HG02678 (cell line): ENCODE results near the gene ZNF564.
"Not testable (repeated sequence)": the region's sequence is repeated elsewhere in the genome, so short reads cannot be mapped to it uniquely, and the experiment has no call there.

Source experiments
- ATAC-seq: cut with Tn5 transposase; IDR thresholded peaks from one replicate; pipeline ENCODE4 v1.9.1; 2021; ENCODE audit warnings: mild to moderate bottlenecking, moderate library complexity; ENCODE audit not compliant: unreplicated experiment

Gene ZNF564

DNA sequence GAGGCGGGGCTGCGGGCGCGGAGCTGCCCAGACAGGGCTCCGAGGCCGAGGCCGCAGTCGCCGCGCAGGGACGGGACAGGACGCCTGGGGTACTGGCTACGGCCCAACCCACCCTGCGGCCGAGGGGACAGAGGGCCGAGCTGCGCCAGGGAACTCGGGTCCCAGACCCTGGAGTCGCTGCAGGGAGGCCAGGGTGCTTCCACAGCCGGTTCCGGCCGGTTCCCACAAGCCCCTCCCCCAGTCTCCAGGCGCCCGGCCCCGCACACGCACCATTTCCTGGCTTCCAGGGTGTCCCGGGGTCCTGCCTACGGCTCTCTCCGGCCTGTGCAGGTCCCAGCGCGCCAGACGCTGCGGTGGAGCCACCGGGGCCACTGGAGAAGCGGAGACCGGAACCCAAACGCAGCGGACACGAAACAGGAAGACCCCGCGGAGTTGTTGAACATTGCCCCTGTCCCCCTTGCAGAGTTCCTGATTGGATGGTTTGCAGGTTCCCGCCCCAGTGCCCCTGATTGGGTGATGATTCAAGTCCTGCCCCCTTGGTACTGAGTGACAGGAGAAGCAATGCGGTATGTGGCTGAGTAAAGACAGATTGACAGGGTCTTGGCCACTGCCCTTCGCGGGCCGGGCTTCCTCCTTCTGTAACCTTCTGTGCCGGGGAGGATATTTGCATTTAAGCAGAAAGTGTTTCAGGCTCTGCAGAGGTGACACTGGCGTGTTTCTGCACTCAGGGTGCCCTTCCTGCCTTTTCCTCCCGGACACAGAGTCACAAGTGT, at the start of gene ZNF564:
Gene ZNF564, minus strand, starts transcription at position 423 of the 773 bp plus-strand sequence. Its CDS starts 150 bp downstream, at position 273.
- peak; percentile 97 for ATAC-seq

DNA sequence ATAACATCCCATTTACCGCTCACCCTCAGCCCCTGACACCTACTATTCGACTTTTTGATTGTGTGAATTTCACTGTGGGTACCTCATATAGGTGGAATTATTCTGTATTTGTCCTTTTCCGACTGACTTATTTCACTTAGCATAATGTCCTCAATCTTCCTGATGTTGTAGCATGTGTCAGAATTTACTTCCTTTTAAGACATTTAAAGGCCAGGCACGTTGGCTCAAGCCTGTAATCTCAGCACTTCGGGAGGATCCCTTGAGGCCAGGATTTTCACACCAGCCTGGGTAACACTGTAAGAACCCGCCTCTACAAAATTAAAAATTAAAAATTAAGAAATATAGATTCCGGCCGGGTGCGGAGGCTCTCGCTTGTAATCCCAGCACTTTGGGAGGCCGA, 46.3 kb upstream of the ZNF564 start:
- ATAC-seq: no peak

GRCh38 chr19:12596927-12597548, 45.8 kb upstream of the ZNF564 start:
- no peak for ATAC-seq

GRCh38 chr19:12596485-12596884, 45.2 kb upstream of the ZNF564 start:
- no peak for ATAC-seq

DNA sequence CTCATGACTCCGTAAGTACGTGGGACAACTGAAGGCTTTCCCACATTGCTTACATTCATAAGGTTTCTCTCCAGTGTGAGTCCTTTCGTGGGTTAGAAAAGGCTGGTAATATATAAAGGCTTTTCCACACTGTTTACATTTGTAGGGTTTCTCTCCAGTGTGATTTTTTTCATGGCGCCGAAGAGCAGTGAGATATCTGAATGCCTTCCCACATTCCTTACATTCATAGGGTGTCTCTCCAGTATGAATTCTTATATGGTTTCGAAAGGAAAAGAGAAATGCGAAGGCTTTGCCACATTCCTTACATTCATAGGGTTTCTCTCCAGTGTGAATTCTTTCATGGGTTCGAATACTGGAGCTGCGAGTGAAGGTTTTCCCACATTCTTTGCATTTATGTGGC, 29.8 kb upstream of the ZNF564 start:
- no peak for ATAC-seq

- no peak for ATAC-seq
Observed at GRCh38 chr19:12580180-12580694, 29.0 kb upstream of the ZNF564 start.

- no peak for ATAC-seq
Observed at GRCh38 chr19:12578641-12579040, 27.4 kb upstream of the ZNF564 start.

DNA sequence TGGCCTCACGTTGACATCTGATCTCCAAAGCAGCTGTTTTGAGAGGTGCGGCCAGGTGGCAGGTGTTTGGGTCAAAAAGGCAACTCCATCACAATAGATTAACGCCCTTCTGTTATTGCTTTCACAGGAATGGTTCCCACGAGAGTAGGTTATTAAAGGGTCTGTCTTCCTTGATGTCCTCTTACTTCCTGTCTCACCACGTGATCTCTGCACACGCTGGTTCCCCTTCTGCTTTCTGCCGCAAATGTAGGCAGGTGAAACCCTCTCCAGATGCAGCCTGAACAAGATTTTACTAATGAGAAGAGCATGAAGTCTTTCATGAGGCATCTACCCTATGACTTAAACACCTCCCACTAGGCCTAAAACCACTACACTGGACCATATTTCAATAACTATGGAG, 22.8 kb upstream of the ZNF564 start:
- ATAC-seq: no peak

- no peak for ATAC-seq
Observed at GRCh38 chr19:12567951-12568350, 16.7 kb upstream of the ZNF564 start.

GRCh38 chr19:12566380-12566779, 15.1 kb upstream of the ZNF564 start:
- ATAC-seq: not testable (repeated sequence)

DNA sequence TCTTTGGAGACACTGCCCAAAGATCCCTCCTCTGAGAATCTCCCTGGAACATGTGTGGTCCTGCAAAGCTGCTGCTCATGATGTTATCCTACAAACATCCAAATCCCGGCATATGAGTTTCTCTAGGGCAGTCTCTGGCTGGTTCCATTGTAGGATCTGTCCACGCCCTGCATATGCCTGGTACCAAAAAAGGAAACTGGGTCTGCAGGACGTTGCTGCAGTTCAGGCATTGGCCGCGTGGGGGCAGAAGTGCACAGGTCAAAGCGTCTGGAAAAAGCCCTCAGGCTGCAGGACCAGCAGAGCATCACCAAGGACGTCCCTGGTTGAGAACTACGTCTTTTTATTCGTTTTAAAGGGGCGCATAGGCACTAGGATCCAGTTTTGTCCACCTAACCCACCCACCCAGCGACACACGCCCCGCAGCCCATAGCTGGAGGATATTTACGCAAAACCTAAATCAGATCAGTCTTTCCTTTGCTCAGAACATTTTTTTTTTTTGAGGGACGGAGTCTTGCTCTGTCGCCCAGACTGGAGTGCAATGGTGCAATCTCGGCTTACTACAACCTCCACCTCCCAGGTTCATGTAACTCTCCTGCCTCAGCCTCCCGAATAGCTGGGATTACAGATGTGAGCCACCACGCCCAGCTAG, 12.9 kb upstream of the ZNF564 start:
- no peak for ATAC-seq

DNA sequence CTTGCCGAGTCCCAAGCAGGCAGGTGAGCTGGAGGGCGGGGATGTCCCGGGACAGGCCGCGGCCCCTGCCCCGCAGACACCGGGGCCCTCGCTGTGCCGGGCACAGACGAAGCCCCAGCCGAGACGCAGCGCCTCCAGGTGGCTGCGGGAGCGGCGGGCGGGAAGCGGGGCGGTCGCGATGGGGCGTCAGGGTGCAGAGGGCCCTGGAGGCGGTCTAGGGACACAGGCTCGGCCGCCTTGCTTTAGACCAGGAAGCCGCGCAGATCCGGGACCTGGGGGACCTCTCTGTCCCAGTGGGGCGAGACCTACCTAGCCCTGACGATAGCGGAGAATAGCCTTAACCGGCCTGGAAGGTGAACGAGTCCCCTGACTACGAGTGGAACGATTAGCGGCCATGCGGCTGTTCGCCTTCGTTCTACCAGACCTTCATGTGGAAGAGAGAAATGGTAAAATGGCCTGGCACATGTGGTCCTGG, 4.2 kb upstream of the ZNF564 start:
- ATAC-seq: no peak

DNA sequence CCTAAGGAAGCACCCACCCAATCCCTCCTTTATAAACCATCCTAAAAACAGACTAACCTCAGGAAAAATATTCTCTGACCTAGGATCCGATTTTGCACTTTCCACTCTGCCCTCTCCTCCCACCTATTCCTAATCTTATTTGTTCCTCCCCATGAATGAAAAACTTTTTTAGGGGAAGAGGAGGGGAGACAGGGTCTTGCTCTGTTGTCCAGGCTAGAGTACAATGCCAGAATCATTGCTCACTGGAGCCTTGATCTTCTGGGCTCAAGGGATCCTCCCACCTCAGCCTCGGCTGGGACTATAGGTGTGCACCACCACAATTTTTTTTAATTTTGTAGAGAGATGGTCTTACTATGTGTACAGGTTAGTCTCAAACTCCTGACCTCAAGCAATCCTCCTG, 4.4 kb downstream of the ZNF564 start:
- no peak for ATAC-seq

GRCh38 chr19:12546068-12546467, 5.2 kb downstream of the ZNF564 start:
- ATAC-seq: no peak

DNA sequence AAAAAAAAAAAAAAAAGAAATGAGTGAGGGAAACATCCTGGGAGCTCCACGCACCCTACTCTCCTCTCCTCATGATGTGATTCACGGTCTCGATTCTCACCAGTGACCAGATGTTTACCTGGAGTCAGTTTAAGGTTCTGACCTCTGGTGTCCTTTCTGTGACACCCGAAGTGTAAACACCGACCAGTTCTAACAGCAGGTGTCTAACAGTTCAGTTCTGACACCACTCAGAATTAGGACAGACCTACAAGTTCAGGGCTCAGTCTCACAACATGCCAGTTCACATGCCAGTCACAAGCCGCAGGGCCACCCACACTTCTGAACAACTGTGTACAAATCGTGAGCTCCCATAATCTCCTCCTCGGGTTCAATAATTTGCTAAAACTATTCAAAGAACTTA, 6.0 kb downstream of the ZNF564 start:
- ATAC-seq: no peak

DNA sequence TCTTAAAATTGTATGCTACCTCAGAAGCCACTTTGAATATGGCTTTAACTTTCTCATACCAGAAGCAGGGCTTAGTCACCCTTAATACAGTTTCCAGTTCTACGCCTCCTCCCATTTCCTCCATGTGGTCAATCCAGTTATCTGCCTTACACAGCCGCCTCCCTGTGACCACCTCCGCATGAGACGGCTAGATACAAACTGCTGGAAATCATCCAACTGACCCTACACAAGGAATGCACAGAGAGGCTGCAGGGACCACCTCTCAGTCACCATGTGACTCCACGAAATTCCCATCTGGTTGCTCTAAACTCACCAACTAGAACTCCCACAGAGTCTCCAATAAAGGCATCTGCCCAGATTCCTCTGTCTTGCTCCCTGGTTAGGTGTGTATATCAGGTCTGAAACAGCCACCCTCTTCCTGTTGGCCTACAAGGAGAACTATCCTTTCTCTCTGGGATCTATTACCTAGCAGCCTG, 6.8 kb downstream of the ZNF564 start:
- no peak for ATAC-seq

DNA sequence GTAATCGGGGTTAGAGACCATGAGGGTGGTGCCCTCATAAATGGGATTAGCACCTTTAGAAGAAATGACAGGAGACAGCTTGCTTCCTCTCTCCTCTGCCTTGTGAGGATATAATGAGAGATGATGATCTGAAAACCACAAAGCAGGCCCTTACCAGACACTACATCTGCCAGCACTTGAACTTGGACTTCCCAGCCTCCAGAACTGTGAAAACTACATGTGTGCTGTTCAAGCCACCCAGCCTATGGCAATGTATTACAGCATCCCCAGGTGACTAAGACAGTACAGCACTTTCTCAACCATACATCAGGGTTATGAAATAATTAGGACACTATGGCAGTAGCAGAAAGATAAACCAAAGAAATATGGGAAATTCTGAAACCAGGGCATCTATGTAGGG, 7.4 kb downstream of the ZNF564 start:
- no peak for ATAC-seq

- no peak for ATAC-seq
Observed at GRCh38 chr19:12527034-12527836, 24.0 kb downstream of the ZNF564 start.

- ATAC-seq: no peak
Observed at GRCh38 chr19:12526542-12526941, 24.7 kb downstream of the ZNF564 start.

GRCh38 chr19:12521996-12522395, 29.3 kb downstream of the ZNF564 start:
- ATAC-seq: no peak
